ENCODE results near the gene FES.

- TF ChIP-seq CTCF (IDR thresholded peaks at IDR 0.05; ENCODE audit: low read length) (no peak), EZH2 (IDR thresholded peaks at IDR 0.05; ENCODE audit: borderline replicate concordance, low read length) (no peak)
Observed at GRCh38 chr15:90851114-90851513, 33.2 kb upstream of the FES start.

All from OCI-LY1 (cell line).